Neural cell (in vitro differentiated cells): Measurements from ENCODE around the gene MYO5A. TPM values are rescaled to one million over a fixed set of nuclear protein-coding genes. Genes with fewer than 3 reads are reported as not detected.

ENCODE experiments used
- H2AFZ ChIP-seq: fragments of 200-600, 300-800 bp; sonication (generic), shearing (Covaris generic); 2 replicates; pipeline ENCODE4 v1.6.0; 2014; ENCODE audit warnings: low read depth, mild to moderate bottlenecking, antibody characterized with exemption, low read length, moderate library complexity
- H3F3A ChIP-seq: fragments of 200-600 bp; shearing (Covaris generic); 2 replicates; pipeline ENCODE4 v1.6.1; 2016; ENCODE audit warnings: mild to moderate bottlenecking, moderate library complexity, mixed read lengths, antibody characterized with exemption, low read length; ENCODE audit not compliant: insufficient read depth, poor library complexity, severe bottlenecking
- H3K27ac ChIP-seq: fragments of 200-600, 300-800 bp; sonication (generic), shearing (Covaris generic); 2 replicates; pipeline ENCODE4 v1.5.1; 2014; ENCODE audit warnings: mild to moderate bottlenecking, low read length, moderate library complexity
- H3K27me3 ChIP-seq: fragments of 300-800, 200-600 bp; sonication (generic), shearing (Covaris generic); 2 replicates; pipeline ENCODE4 v1.6.0; 2014; ENCODE audit warnings: mild to moderate bottlenecking, low read depth, low read length, moderate library complexity; ENCODE audit not compliant: insufficient read depth
- H3K36me3 ChIP-seq: fragments of 300-800, 200-600 bp; sonication (generic), shearing (Covaris generic); 2 replicates; pipeline ENCODE4 v1.5.1; 2014; ENCODE audit warnings: mild to moderate bottlenecking, antibody characterized with exemption, low read length, moderate library complexity; ENCODE audit not compliant: insufficient read depth
- H3K4me2 ChIP-seq: fragments of 300-800, 200-600 bp; sonication (generic), shearing (Covaris generic); 2 replicates; pipeline ENCODE4 v1.6.0; 2014; ENCODE audit warnings: mild to moderate bottlenecking, low read length
- H3K4me3 ChIP-seq: fragments of 300-800, 200-600 bp; sonication (generic), shearing (Covaris generic); 2 replicates; pipeline ENCODE4 v1.5.1; 2014; ENCODE audit warnings: mild to moderate bottlenecking, low read length, moderate library complexity
- H3K79me2 ChIP-seq: fragments of 200-600 bp; shearing (Covaris generic); replicated peaks from 2 replicates; pipeline ENCODE4 v1.6.0; 2014; ENCODE audit warnings: mild to moderate bottlenecking, low read length, moderate library complexity; ENCODE audit not compliant: insufficient read depth
- H3K9ac ChIP-seq: fragments of 300-800, 200-600 bp; sonication (generic), shearing (Covaris generic); 2 replicates; pipeline ENCODE4 v1.6.1; 2016; ENCODE audit warnings: mild to moderate bottlenecking, low read length, mixed read lengths
- H3K9me2 ChIP-seq: fragments of 200-600 bp; shearing (Covaris generic); 2 replicates; pipeline ENCODE4 v1.6.1; 2016; ENCODE audit warnings: mild to moderate bottlenecking, low read length, mixed read lengths; ENCODE audit not compliant: insufficient read depth
- H3K9me3 ChIP-seq: fragments of 200-600, 300-800 bp; sonication (generic), shearing (Covaris generic); 2 replicates; pipeline ENCODE4 v1.6.1; 2016; ENCODE audit warnings: mild to moderate bottlenecking, mixed run types, low read length, moderate library complexity, mixed read lengths
- H4K20me1 ChIP-seq: fragments of 200-600 bp; shearing (Covaris generic); 2 replicates; pipeline ENCODE4 v1.6.1; 2016; ENCODE audit warnings: mild to moderate bottlenecking, mixed run types; ENCODE audit not compliant: insufficient read depth
- CTCF ChIP-seq: fragments of 450-650 bp; IDR thresholded peaks from 2 replicates; pipeline ENCODE4 v1.5.1; 2014; ENCODE audit warnings: antibody characterized with exemption, mild to moderate bottlenecking, moderate library complexity; ENCODE audit not compliant: poor library complexity, severe bottlenecking
- EP300 ChIP-seq: fragments of 450-650 bp; conservative IDR thresholded peaks from 2 replicates; pipeline ENCODE4 v1.6.1; 2014; ENCODE audit warnings: antibody characterized with exemption, mild to moderate bottlenecking, moderate library complexity; ENCODE audit not compliant: poor library complexity, severe bottlenecking
- EZH2 ChIP-seq: fragments of 200-600, 300-800 bp; shearing (Covaris generic), sonication (generic); IDR thresholded peaks from 2 replicates; pipeline ENCODE4 v1.6.1; 2014; ENCODE audit warnings: antibody characterized with exemption, low read length, borderline replicate concordance, mild to moderate bottlenecking; ENCODE audit not compliant: insufficient read depth, poor library complexity, severe bottlenecking
- MXI1 ChIP-seq: fragments of 450-650 bp; conservative IDR thresholded peaks from 2 replicates; pipeline ENCODE4 v1.6.1; 2014; ENCODE audit warnings: antibody characterized with exemption, mild to moderate bottlenecking; ENCODE audit not compliant: poor library complexity, severe bottlenecking
- POLR2AphosphoS5 ChIP-seq: IDR thresholded peaks from 2 replicates; pipeline ENCODE4 v1.6.1; 2012
- RAD21 ChIP-seq: fragments of 450-650 bp; conservative IDR thresholded peaks from 2 replicates; pipeline ENCODE4 v1.6.1; 2014; ENCODE audit warnings: antibody characterized with exemption, mild to moderate bottlenecking, moderate library complexity
- SMC3 ChIP-seq: fragments of 450-650 bp; conservative IDR thresholded peaks from 2 replicates; pipeline ENCODE4 v1.6.1; 2014; ENCODE audit warnings: antibody characterized with exemption, mild to moderate bottlenecking, moderate library complexity; ENCODE audit not compliant: poor library complexity
- TAF1 ChIP-seq: IDR thresholded peaks from 2 replicates; pipeline ENCODE4 v1.6.1; 2012; ENCODE audit warnings: low read depth
- polyA plus RNA-seq: library from polyadenylated mRNA; depleted of rRNA; stranded (reverse); fragments of >200 nt; gene quantifications from 2 replicates; pipeline ENCODE4 v1.2.3, GENCODE V29; 2014
- TF ChIP-seq, protein P1 (sequence below): IDR thresholded peaks from 2 replicates; pipeline ENCODE4 v1.6.1; 2012; ENCODE audit warnings: borderline replicate concordance

Gene MYO5A
- polyA plus RNA-seq, 1 donor from 2014 or later = 43.8 TPM

DNA sequence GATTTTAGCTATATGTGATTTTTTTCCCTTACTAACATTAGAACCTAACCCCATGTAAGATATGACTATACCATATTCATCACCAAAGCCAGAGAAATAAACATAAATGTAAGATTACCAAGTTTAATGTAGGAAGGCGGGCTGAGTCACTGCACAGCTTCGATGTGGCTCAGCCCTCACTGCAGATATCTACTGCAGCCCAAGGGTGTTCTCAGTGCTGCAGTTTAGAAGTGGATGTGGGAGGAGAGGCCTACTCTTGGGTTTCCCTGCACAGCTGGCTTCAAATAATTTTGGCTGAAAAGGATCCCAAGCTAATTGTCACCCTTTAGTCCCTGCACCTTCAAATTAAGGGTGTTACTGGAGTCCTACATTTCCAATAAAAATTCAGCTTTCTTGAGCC, 30.9 kb upstream of the MYO5A start:
- no peaks in the 10 kb centered on the region for H3K27me3 ChIP-seq
- no peaks in the 10 kb centered on the region for H3K9me2 ChIP-seq
- H3K9me3 ChIP-seq = no peaks in the 10 kb centered on the region
- no peaks in the 10 kb centered on the region for H3F3A ChIP-seq
- no peaks in the 10 kb centered on the region for H4K20me1 ChIP-seq
- no peaks in the 10 kb centered on the region for H3K36me3 ChIP-seq
- no peak overlapping the region for H3K4me2 ChIP-seq
- H3K79me2 ChIP-seq = peaks cover 98% of the 10 kb centered on the region
- peak overlapping the region; percentile 55 for H3K27ac ChIP-seq
- no peak overlapping the region for H2AFZ ChIP-seq
- H3K4me3 ChIP-seq = peak overlapping the region; percentile 24
- no peak overlapping the region for H3K9ac ChIP-seq
- no peak for TF ChIP-seq EP300
- no peak for TF ChIP-seq TAF1
- no peak for TF ChIP-seq CTCF
- TF ChIP-seq SMC3 = no peak
- TF ChIP-seq, protein P1, sequence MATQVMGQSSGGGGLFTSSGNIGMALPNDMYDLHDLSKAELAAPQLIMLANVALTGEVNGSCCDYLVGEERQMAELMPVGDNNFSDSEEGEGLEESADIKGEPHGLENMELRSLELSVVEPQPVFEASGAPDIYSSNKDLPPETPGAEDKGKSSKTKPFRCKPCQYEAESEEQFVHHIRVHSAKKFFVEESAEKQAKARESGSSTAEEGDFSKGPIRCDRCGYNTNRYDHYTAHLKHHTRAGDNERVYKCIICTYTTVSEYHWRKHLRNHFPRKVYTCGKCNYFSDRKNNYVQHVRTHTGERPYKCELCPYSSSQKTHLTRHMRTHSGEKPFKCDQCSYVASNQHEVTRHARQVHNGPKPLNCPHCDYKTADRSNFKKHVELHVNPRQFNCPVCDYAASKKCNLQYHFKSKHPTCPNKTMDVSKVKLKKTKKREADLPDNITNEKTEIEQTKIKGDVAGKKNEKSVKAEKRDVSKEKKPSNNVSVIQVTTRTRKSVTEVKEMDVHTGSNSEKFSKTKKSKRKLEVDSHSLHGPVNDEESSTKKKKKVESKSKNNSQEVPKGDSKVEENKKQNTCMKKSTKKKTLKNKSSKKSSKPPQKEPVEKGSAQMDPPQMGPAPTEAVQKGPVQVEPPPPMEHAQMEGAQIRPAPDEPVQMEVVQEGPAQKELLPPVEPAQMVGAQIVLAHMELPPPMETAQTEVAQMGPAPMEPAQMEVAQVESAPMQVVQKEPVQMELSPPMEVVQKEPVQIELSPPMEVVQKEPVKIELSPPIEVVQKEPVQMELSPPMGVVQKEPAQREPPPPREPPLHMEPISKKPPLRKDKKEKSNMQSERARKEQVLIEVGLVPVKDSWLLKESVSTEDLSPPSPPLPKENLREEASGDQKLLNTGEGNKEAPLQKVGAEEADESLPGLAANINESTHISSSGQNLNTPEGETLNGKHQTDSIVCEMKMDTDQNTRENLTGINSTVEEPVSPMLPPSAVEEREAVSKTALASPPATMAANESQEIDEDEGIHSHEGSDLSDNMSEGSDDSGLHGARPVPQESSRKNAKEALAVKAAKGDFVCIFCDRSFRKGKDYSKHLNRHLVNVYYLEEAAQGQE = no peak
- TF ChIP-seq MXI1 = no peak
- no peak for TF ChIP-seq EZH2

DNA sequence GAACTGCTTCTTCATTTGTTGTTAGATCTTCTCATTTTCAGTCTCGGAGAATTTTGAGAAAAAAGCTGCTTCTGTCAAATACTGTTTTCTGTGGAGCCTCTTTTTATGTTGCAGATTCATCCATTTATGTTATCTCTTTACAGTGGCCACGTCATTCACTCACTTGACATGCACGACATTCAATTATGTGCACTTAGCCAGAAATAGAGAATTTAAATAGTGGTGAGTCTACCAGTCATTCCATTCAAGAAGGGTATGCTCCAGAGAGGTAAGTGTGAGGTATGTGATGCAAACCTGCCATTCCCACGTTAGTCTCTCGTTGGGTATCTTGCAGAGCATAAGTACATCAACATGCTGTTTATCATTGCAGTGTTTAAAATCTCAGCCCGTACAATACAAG, 30.3 kb upstream of the MYO5A start:
- no peak overlapping the region for H2AFZ ChIP-seq
- H4K20me1 ChIP-seq = no peaks in the 10 kb centered on the region
- peaks cover 95% of the 10 kb centered on the region for H3K79me2 ChIP-seq
- no peaks in the 10 kb centered on the region for H3K27me3 ChIP-seq
- peak overlapping the region; percentile 55 for H3K27ac ChIP-seq
- no peaks in the 10 kb centered on the region for H3F3A ChIP-seq
- H3K9ac ChIP-seq = no peak overlapping the region
- H3K9me2 ChIP-seq = no peaks in the 10 kb centered on the region
- H3K4me3 ChIP-seq = peak overlapping the region; percentile 24
- no peaks in the 10 kb centered on the region for H3K36me3 ChIP-seq
- TF ChIP-seq EP300 = peak; percentile 68
- peak; percentile 48 for TF ChIP-seq POLR2AphosphoS5
- no peak for TF ChIP-seq EZH2
- no peak for TF ChIP-seq RAD21
- TF ChIP-seq CTCF = no peak
- no peak for TF ChIP-seq MXI1
- no peak for TF ChIP-seq TAF1
- TF ChIP-seq, protein P1 = no peak
- no peak for TF ChIP-seq SMC3
- H3K9me3 ChIP-seq = no peaks in the 10 kb centered on the region
- no peak overlapping the region for H3K4me2 ChIP-seq
